ENCODE results near the gene POLDIP3.
A peak's percentile ranks its signal among the peaks of the same experiment; 100 is the strongest.

The POLDIP3 gene

DNA sequence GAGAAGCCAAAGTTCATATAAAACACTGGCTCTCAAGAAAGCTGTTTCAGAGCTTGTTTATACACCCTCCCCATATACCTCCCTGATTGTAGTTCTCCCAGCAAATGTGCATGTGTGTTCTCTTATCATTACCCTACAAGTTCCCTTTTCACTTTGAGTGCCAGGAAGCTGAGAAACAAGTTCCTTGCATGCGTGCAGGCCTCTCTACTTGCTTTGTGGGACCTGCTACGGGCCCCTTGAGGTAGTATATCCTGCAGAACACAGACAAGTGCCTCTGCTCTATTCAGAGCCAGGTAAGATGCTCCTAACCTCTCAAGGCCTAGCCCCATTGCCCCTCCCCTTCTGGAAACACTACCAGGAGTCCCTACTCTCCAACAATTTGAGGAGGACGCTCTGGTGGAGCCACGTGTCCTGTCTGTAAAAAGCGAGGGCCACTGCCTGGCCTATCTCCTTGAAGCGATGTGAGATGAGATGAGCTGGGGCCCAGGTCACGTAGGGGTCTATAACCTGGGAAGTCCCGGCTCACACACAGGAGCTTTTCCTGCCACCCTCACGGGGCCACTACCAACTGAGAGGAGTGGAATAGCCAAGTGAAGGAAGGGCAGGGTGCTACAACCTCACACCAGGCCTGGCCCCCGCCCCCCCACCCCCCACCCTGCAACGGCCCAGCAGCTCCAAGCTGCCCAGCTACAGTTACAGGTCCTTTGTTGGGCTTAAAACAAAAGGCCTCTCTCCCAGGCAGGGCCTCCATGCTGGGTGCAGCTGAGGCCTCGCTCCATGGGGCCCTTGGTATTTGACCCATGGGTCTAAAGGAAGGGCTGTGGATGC is 28.3 kb upstream of the POLDIP3 start:
- DNase-seq (ENCODE audit: low read depth in 2 of 3, low spot score in 1 of 3): no peak

DNA sequence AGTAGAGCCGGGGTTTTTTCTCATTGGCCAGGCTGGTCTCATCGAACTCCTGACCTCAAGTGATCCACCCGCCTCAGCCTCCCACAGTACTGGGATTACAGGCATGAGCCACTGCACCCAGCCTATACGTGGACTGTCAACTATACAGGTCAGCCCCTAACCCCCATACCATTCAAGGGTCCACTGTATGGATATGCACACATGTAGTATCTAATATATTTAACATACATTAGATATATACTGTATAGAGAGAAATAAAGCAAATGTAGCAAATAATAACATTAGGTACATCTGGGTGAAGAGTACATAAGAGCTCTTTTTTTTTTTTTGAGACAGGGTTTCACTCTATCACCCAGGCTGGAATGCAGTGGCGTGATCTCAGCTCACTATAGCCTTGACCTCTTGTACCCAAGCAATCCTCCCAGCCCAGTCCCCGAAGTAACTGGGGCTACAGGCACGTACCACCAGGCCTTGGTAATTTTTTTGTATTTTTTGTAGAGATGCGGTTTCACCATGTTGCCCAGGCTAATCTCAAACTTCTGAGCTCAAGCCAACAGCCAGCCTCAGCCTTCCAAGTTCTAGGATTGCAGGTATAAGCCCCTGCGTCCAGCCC is 27.2 kb upstream of the POLDIP3 start:
- no peak for DNase-seq (ENCODE audit: low read depth in 2 of 3, low spot score in 1 of 3)

DNA sequence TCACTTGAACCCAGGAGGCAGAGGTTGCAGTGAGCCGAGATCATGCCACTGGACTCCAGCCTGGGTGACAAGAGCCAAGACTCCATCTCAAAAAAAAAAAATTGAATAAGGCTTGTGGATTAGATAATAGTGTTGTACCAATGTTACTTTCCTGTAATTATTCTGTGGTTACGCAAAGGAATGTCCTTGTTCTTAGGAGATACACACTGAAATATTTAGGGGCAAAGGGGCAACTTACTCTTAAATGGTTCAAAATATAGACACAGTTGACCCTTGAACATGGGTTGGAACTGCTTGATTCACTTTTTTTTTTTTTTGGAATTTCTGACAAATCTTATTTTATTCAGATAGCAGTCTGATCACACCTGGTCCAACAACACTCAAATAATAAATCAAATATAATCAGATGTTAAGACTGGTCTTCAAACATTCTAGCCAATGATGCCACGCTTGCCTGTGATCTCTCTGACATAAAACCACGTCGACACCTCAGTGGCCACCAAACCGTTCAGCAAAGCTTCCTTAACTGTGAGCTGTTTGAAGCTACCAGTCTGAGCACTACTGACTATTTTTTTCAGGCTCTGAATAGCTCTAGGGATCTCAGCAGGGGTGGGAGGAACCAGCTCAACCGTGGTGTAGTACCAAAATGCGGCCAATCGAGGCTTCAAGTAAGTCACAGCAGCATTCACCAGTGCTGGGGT is 25.0 kb upstream of the POLDIP3 start:
- DNase-seq (ENCODE audit: low read depth in 2 of 3, low spot score in 1 of 3): no peak

DNA sequence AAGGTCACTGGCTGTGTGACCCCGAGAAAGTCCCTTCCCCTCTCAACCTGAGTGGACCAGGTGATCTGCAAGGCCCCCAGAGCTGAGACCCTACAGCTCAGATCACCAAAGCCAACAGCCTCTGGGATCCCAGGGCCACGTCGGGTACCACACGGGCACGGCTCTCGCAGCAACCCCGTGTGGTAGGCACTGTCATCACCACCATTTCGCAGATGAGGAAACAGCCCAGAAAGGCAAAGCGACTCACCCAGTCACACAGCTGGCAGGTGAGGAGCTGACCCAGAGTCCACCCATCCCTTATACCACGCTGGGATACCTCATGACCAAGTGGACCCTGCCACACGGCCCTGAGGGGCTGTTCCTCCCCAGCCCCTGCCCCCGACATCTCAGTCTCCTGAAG is 22.9 kb upstream of the POLDIP3 start:
- no peak for DNase-seq (ENCODE audit: low read depth in 2 of 3, low spot score in 1 of 3)

DNA sequence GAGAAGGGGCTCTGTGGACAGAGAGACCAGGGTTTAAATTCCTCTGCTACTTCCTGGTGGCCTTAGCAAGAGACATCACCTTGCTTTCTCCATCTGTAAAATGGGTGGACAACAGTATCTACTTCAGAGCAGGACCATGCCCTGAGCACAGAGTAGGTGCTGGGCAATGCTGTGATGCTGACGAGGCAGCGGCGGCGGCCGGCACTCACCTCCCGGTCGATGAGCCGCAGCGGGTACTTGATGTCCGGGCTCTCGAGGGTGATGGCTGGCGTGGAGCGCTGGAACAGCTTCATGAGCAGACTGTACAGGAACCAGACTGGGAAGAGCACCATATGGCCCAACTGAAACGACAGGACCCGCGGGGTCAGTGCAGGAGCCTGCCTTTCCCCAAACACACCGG is 21.8 kb upstream of the POLDIP3 start:
- no peak for DNase-seq (ENCODE audit: low read depth in 2 of 3, low spot score in 1 of 3)

DNA sequence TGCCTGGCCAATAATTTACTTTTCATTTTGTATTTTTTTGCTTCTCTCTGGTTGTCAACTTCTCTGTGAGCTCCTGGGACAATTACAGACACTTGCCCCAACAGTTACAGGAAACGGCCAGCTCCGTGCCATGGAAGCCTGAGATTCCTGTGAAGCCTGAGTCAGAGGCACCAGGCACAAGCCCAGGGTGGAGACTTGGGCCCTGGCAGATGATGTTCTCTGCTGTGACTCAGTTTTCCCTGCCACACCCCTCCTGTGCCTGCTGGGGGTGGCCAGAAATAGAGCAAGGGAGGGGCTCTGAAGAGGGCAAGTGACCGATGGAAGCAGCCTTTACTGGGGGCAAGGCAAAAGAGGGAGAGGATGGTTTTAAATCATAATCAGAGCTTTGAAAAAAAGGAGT is 20.8 kb upstream of the POLDIP3 start:
- DNase-seq (ENCODE audit: low read depth in 2 of 3, low spot score in 1 of 3): no peak

DNA sequence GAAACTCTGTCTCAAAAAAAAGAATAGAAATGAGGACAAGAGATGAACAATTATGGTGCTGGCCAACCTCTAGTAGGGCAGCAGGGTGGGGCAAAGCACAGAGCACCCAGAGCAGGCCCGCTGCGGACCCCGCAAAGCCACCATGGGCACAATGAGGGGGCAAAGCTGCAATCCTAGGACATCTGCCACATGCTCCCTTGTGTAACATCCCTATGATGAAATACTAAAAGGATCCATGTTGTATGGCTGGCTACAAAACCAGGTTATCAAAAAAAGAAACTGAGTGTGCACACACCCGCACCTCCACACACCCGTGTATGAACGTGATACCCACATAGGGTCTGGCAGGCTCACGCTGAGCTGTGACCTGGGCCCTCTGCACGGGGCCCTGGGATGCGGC is 18.3 kb upstream of the POLDIP3 start:
- DNase-seq (ENCODE audit: low read depth in 2 of 3, low spot score in 1 of 3): no peak

DNA sequence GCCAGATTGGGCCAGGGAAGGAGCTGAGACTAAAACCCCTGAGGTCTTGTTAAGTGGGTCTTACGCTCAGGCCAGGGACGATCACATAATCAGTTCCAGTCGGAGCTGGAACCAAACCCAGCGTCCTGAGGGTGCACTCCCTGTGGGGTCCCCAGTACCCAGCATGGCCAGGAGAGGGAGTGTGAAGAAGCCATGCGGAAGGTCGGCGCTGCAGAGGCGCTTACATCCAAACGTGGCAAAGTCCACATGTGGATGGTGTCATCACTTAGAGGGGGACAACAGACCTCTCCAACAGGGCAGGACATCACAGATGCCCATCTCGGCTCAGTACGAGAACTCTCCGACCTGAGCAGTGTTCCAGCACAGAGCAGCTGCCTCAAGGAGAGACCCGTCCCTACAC is 17.4 kb upstream of the POLDIP3 start:
- no peak for DNase-seq (ENCODE audit: low read depth in 2 of 3, low spot score in 1 of 3)

DNA sequence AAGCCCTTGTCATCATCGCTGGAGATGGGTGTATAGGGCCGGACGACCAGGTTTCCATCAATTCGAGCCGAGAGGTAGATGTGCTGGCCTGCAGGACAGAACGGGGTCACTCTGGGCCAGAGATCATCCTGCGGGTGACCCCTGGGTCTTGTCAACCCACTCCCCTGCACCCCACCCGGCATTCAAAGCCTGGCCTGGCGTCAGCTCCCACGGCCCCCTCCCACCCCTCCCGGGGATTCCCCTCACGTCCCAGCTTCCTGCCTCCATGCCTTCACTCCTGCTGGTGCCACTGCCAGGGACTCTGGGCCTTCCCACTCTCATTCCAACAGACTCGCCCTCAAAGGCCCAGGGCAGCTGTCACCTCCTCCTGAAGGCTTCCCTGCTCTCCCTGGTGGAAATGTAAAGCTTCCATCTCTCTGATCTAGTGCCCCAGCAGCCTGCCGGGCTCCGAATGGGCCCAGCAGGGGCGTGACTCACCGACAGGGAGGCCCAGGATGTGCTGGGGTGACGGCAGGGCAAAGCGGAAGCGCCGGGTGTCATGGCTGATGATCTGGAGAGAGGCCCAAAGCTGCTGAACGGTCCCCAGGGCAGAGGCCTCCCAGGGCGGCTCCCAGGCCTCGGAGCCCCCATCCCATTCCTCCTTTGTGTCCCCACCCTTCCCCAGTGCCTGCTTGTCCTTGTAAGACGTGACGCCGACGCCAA is 16.4 kb upstream of the POLDIP3 start:
- DNase-seq (ENCODE audit: low read depth in 2 of 3, low spot score in 1 of 3): no peak

DNA sequence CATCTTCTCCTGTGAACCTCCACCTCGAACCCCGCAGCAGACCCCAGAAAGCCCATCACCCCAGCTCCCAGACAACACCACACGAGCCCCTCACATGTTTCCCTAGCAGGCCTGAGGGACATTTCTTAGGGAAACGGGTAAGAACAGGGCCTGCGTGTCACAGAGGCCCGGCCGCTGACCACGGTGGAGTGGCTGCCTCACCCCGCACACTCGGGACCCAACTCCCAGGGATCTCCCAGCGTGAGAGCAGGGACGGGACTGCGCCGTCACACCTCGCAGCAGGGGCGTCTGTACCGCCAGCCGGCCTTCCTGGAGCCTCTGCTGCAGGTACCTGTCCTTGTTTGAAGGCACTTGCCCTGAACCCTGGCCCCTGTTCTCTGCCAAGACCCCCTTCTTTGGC is 15.5 kb upstream of the POLDIP3 start:
- no peak for DNase-seq (ENCODE audit: low read depth in 2 of 3, low spot score in 1 of 3)

DNA sequence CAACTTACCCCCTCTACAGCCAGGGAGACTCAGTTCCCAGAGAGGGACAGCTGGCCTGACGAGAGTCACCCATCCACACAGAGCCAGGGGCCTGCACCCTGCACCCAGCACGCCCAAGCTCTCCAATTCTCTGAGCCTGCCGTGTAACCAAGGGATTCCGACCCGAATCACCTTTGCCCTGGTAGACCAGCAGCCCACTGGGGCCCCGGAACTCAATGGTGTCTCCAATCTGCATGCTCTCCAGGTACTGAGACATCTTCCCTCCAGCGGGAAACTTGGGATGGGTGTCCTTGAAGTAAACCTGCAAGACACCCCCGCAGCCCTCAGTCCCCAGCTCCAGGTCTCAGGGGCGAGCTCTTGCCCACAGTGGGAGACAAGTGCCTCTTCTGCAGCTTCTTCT is 13.3 kb upstream of the POLDIP3 start:
- DNase-seq (ENCODE audit: low read depth in 2 of 3, low spot score in 1 of 3): no peak

DNA sequence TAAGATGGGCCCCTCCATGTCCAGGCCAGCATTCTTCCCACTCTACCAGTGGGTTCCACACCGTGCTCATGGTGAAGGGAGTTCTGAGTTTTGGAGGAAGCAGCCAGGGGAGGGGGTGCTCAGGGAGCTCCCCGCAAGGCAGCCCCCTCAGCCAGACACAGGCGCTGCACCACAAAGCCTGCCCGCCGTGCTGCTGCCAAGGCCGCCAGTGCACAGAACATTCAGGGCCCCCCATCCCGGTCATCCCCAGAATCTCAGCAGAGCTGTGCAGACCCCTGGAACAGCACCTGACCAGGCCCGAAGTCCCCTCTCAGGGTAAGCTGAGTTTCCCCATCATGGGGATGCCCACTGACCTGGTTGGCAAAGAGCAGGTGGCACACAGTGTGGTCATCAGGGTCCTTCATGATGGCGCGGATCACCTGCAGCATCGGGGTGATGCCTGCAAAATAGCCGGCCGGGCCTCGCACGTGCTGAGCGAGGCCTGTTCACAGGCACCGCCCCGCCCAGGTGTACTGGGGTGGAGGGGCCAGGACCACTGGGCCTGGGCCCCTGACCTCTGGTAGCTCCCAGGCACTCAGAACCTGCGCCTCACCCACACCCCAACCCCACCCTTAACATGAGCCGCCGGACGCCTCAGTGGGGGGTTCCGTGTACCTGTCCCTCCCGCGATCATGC is 12.4 kb upstream of the POLDIP3 start:
- no peak for DNase-seq (ENCODE audit: low read depth in 2 of 3, low spot score in 1 of 3)

DNA sequence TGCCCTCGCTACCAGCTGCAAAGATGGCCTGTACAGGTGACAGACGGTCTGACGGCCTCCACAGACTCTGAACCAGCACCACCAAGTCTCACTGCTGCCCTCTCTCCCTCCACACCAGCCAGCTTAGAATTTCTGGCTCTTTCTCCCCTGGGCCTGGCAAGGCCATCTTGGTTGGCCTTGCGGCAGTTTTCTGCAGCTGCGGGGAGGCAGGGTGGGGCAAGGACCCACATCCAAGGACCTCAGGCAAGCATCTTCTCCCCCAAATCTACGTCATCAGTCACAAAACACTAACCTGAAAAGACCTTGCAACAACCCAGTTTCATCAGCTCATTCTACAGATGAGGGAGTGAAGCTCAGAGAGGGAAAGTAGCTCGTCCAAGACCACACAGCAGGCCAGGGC is 11.7 kb upstream of the POLDIP3 start:
- no peak for DNase-seq (ENCODE audit: low read depth in 2 of 3, low spot score in 1 of 3)

DNA sequence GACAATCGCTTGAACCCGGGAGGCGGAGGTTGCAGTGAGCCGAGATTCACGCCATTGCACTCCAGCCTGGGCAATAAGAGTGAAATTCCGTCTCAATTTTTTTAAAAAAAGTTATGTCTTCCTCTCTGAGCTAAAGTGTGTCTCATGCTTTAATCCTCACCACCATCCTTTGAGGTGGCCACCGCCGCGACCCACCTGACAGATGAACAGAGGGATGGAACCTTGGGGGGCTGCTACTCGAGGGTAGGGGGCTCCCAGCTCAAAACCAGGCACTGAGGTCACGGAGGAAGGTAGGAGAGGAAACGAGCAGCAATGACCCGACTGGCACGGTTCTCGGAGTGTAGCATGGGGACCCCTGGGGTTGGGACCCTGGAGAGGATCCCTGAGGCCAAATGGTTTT is 10.7 kb upstream of the POLDIP3 start:
- DNase-seq (ENCODE audit: low read depth in 2 of 3, low spot score in 1 of 3): no peak

DNA sequence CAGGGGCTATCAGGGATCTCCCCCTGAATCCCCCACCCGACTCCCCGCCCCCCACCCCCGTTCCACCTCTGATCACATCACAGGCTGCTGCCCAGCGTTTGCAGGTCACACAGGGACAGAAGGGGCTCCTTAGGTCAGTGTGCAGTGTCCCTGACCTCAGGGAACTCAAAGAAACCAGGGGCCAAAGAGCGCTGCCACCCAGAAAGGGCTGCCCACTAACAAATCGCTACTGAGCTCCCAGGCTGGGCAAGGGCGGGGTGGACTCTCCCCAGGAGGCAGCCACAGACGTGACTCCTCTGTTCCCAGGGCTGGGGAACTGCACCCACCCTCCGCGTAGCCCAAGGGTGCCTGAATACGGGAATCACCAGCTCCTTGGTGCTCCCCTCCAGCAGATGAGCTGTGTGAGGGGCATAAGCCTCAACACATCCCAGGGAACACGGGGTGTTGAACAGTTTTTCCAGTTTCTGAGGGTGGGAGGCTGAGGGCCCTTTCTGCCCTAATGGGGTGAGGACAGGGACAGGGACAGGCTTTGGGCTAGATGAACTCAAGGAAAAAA is 9.9 kb upstream of the POLDIP3 start:
- no peak for DNase-seq (ENCODE audit: low read depth in 2 of 3, low spot score in 1 of 3)

DNA sequence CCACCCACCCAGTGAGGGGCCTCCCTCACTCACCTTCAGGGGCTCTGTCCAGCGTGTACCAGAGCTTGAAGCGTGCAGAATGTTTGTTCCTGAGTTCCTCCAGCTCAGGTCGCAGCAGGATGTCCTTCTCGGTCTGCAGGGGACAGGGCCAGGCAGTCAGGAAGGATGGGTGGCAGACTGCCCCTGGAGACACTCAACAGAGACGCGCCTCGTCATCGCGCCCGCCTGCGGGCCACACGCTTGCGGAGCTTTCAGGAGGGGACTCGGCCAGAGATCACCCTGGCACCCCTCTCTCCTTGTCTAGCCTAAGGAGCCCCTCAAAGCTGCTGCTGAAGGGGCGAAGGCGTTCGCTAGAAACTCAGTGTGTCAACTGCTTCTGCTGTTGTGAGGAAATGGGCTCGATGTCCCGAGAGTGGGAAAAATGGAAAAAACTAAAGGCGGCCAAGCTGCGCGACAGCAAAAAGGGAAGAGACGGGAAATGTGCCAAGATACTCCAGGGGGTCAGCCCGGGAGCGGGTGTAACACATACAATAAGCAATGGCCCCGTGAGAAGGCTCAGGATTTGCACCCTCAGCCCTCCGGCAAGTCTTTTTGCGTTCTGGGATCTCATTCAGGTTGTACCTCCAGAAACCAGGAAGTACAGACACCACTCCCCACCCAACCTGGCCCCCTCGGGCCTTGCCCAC is 9.2 kb upstream of the POLDIP3 start:
- no peak for DNase-seq (ENCODE audit: low read depth in 2 of 3, low spot score in 1 of 3)

DNA sequence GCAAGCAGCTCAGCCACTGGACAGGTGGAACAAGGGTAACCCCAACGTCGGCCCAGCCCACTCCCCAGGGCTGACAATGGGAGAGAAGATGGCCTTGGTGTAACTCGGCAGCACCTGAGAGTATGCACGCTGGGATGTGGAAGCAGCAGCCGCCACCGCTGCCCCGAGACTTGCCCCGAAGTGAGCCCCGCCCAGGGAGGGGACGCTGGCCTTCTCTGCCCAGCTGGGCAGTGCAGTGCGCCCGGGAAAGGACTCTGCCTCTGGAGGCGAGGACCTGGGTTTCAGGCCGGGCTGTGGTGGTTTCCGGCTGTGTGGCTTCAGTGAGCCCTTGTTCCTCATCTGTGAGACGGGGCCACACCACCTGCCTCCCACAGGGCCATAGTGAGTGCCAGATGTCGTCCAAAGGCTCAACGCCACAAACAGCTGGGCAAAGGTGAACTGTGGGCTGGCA is 8.6 kb upstream of the POLDIP3 start:
- no peak for DNase-seq (ENCODE audit: low read depth in 2 of 3, low spot score in 1 of 3)

DNA sequence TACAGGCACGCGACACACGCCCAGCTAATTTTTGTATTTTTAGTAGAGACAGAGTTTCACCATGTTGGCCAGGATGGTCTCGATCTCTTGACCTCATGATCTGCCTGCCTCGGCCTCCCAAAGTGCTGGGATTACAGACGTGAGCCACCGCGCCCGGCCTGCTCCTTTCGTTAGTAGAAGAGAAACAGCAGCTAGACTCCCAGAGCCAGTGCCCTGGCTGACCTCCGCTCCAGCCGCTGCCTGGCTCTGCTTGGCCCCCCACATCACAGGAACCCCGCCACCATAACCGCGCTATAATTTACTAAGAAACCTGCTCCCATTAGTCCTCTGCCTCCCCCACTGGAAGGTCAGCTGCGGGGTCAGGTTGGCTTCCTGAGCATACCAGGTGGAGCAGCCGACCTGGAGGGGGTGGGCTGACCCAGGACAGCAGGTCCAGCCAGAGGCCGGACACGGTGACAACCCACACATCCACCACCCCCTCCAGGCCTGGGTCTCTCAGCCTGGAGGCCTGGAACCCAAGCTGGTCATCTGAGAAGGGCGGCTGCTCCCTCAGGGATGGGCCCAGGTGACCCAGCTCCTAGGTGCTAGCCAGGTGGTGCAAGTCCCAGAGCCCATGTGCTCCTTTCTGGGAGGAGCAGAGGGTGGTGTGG is 7.5 kb upstream of the POLDIP3 start:
- no peak for DNase-seq (ENCODE audit: low read depth in 2 of 3, low spot score in 1 of 3)

DNA sequence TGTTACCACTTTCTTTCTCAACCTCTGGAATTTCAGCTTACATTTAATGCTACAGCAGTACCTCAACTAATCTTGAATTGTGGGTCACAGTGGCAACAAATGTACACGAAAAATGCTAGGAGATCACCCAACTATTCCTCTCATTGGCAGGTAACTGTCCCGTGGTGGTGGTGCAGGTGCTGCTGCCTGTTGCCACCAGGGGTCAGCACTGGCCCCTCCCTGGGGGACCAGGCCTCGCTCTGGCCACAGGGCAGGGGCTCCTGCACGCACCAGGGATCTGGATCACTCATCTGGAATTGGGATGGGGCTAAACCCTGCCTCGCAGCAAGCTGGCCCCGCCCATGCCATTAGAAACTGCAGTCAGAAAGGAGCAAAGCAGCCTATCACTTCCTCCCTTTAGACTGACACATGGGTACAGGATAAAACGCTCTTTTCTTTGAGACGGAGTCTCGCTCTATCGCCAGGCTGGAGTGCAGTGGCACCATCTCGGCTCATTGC is 6.9 kb upstream of the POLDIP3 start:
- peak in 2 of 3 donors; percentile 38 to 44 for DNase-seq (ENCODE audit: low read depth in 2 of 3, low spot score in 1 of 3)

DNA sequence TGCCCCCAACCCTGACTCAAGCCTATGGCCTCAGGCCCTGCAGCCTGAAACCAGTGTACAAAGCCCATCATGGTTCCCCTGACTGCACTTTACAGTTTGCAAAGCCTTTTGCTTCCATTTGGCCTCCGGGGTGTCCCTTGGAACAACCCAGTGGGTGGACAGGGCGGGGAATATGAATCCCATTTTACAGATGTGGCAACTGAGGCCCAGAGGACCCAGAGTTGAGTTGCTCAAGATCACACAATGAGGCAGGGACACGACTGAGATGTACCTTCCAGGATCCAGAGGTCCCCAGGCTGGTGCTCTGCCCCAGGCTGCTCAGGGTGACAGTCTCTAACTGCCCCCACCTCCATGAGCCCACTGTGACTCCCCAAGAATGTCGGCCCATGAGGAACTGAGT is 5.4 kb upstream of the POLDIP3 start:
- DNase-seq (ENCODE audit: low read depth in 2 of 3, low spot score in 1 of 3): no peak

Data from stimulated activated CD4-positive, alpha-beta T cell treated with anti-CD3 and anti-CD28 coated beads, Interleukin-12 subunit alpha, Interleukin-12 subunit beta, amount 100 ng/mL, for 48 hours (primary cell).